HG02571 (cell line): ENCODE data around the gene DUS1L.
A peak's percentile ranks its signal among the peaks of the same experiment; 100 is the strongest.

Experiments used
- ATAC-seq: cut with Tn5 transposase; IDR thresholded peaks from one replicate; pipeline ENCODE4 v1.9.1; 2021; ENCODE audit warnings: mild to moderate bottlenecking, moderate library complexity; ENCODE audit not compliant: unreplicated experiment

The DUS1L gene

GRCh38 chr17:82065638-82066303 is at the start of gene DUS1L:
DUS1L (minus strand) TSS chr17:82065804; CDS start chr17:82065059, 745 bp downstream.
- ATAC-seq: peak; percentile 49

- ATAC-seq: no peak
These were observed 49.3 kb upstream of the DUS1L start for GRCh38 chr17:82114872-82115271.

GRCh38 chr17:82114447-82114846 is 48.8 kb upstream of the DUS1L start:
- no peak for ATAC-seq

- ATAC-seq: no peak
These were observed 48.3 kb upstream of the DUS1L start for GRCh38 chr17:82113941-82114340.

GRCh38 chr17:82113422-82113821 is 47.8 kb upstream of the DUS1L start:
- ATAC-seq: no peak

- ATAC-seq: no peak
These were observed 47.3 kb upstream of the DUS1L start for GRCh38 chr17:82112914-82113311.

GRCh38 chr17:82112181-82112913 is 46.7 kb upstream of the DUS1L start:
- ATAC-seq: no peak

- no peak for ATAC-seq
These were observed 44.7 kb upstream of the DUS1L start for GRCh38 chr17:82110298-82110697.

GRCh38 chr17:82108961-82109475 is 43.4 kb upstream of the DUS1L start:
- no peak for ATAC-seq

GRCh38 chr17:82108496-82108945 is 42.9 kb upstream of the DUS1L start:
- ATAC-seq: no peak

GRCh38 chr17:82108038-82108437 is 42.4 kb upstream of the DUS1L start:
- ATAC-seq: no peak

GRCh38 chr17:82107341-82107860 is 41.8 kb upstream of the DUS1L start:
- no peak for ATAC-seq

GRCh38 chr17:82106688-82107305 is 41.2 kb upstream of the DUS1L start:
- no peak for ATAC-seq

- peak; percentile 83 for ATAC-seq
These were observed 40.5 kb upstream of the DUS1L start for GRCh38 chr17:82105882-82106687.

GRCh38 chr17:82105417-82105881 is 39.8 kb upstream of the DUS1L start:
- no peak for ATAC-seq

GRCh38 chr17:82104797-82105416 is 39.3 kb upstream of the DUS1L start:
- ATAC-seq: no peak

- no peak for ATAC-seq
These were observed 38.2 kb upstream of the DUS1L start for GRCh38 chr17:82103553-82104451.

- no peak for ATAC-seq
These were observed 36.4 kb upstream of the DUS1L start for GRCh38 chr17:82101767-82102679.
